ENCODE measurements around the gene NSF.

Gene NSF

DNA sequence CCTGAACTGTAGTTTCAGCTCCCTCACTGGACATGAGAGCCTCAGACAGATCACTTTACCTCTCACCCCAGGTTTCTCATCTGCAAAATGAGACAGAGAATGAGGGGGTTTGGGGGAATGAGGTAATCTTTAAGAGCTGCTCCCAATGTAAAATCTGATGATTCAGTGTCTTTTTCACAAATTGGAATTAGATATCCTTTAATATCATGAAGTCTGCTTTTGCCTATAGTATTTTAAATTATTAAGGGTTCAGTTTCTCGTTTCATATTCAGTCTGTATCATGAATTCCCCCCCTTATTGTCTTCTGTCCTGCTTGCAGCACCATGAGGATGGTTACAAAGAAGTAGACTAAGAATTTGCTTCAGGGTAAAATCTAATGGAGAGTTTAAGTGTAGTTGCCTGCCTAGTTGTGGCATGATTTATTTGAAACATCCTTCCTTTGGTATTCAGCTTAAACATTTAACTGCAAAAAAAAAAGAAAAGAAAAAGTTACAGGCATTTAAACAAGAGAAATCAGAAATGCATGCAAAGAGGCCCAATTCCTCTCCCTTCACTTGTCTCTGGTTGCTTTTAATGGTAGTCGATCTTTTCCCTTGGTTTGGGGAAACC lies 150.8 kb downstream of the NSF start:
- no peak for ATAC-seq
- TF ChIP-seq RARB (CRISPR knock-in tag; IDR thresholded peaks at IDR 0.05): no peak
- no peak for TF ChIP-seq TCF4 (CRISPR knock-in tag; IDR thresholded peaks at IDR 0.05; ENCODE audit: borderline replicate concordance)
- TF ChIP-seq CSRNP3 (CRISPR knock-in tag; IDR thresholded peaks at IDR 0.05): no peak
- TF ChIP-seq GLIS3 (CRISPR knock-in tag; IDR thresholded peaks at IDR 0.05): no peak

DNA sequence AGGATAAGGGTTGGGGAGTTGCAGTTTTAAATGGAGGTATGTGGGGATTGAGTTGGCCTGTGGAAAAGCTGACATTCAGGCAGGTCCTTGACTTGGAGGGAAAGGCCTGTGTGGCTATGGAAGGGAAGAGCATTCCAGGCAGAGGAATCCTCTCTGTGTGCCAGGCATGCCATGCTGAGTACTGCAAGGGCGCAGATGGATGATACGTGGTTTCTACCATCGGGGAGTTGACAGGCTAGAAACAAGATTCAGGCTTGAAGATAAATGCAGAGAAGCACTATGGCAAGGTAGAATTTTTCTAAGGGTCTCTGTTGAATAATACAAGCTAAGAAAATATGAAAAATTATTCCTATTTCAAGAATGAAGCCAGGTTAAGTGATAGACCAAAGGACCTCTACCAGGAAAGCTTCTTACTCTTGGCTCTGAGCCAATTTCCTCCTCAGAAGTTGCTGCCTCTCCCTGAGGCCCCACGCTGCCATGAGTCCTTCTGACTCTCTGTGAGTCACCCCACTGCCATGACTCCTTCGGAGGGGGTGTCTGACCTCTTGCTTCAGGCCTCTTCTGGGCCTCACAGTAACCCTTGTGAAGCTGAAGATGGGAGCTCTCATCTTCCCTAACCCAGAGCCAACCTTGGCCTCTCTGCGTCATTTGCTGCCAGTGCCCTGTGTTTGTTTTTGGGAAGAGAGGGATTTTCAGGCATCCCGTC lies 152.2 kb downstream of the NSF start:
- peak; percentile 96 for ATAC-seq
- TF ChIP-seq TSHZ2 (CRISPR knock-in tag; IDR thresholded peaks at IDR 0.05): no peak
- no peak for TF ChIP-seq TOX (CRISPR knock-in tag; IDR thresholded peaks at IDR 0.05; ENCODE audit: borderline replicate concordance)
- TF ChIP-seq SNAI2 (CRISPR knock-in tag; IDR thresholded peaks at IDR 0.05): no peak
- no peak for TF ChIP-seq RARB (CRISPR knock-in tag; IDR thresholded peaks at IDR 0.05)
- no peak for TF ChIP-seq ZNF565 (CRISPR knock-in tag; conservative IDR thresholded peaks at IDR 0.05; ENCODE audit: low read depth)
- TF ChIP-seq CREB5 (CRISPR knock-in tag; IDR thresholded peaks at IDR 0.05; ENCODE audit: low read depth): no peak
- TF ChIP-seq ESRRG (CRISPR knock-in tag; IDR thresholded peaks at IDR 0.05): no peak
- no peak for TF ChIP-seq ZNF70 (CRISPR knock-in tag; IDR thresholded peaks at IDR 0.05)
- TF ChIP-seq PATZ1 (CRISPR knock-in tag; IDR thresholded peaks at IDR 0.05; ENCODE audit: borderline replicate concordance): no peak

GRCh38 chr17:46744441-46744840 lies 154.0 kb downstream of the NSF start:
- ATAC-seq: no peak
- TF ChIP-seq BACH2 (CRISPR knock-in tag; IDR thresholded peaks at IDR 0.05; ENCODE audit: borderline replicate concordance): no peak
- no peak for TF ChIP-seq ISL1 (CRISPR knock-in tag; IDR thresholded peaks at IDR 0.05)
- TF ChIP-seq RARB (CRISPR knock-in tag; IDR thresholded peaks at IDR 0.05): no peak
- TF ChIP-seq ZC3H10 (CRISPR knock-in tag; IDR thresholded peaks at IDR 0.05): no peak
- TF ChIP-seq CSRNP3 (CRISPR knock-in tag; IDR thresholded peaks at IDR 0.05): no peak
- TF ChIP-seq ESRRG (CRISPR knock-in tag; IDR thresholded peaks at IDR 0.05): no peak
- TF ChIP-seq PATZ1 (CRISPR knock-in tag; IDR thresholded peaks at IDR 0.05; ENCODE audit: borderline replicate concordance): no peak
- TF ChIP-seq GLIS3 (CRISPR knock-in tag; IDR thresholded peaks at IDR 0.05): no peak
- no peak for TF ChIP-seq ZNF70 (CRISPR knock-in tag; IDR thresholded peaks at IDR 0.05)
- TF ChIP-seq ZNF8 (CRISPR knock-in tag; IDR thresholded peaks at IDR 0.05): no peak
- TF ChIP-seq ARNTL (CRISPR knock-in tag; IDR thresholded peaks at IDR 0.05; ENCODE audit: borderline replicate concordance, low read depth): no peak
- TF ChIP-seq POU6F1 (CRISPR knock-in tag; IDR thresholded peaks at IDR 0.05; ENCODE audit: borderline replicate concordance, low read depth): no peak
- no peak for TF ChIP-seq PPARA (CRISPR knock-in tag; IDR thresholded peaks at IDR 0.05; ENCODE audit: borderline replicate concordance)
- TF ChIP-seq CSDC2 (CRISPR knock-in tag; IDR thresholded peaks at IDR 0.05): no peak
- TF ChIP-seq ZNF565 (CRISPR knock-in tag; conservative IDR thresholded peaks at IDR 0.05; ENCODE audit: low read depth): no peak
- TF ChIP-seq CREB5 (CRISPR knock-in tag; IDR thresholded peaks at IDR 0.05; ENCODE audit: low read depth): no peak
- no peak for TF ChIP-seq SNAI2 (CRISPR knock-in tag; IDR thresholded peaks at IDR 0.05)
